Glomerular visceral epithelial cell (primary cell): ENCODE results near the gene FSTL3.
A peak's percentile ranks its signal among the peaks of the same experiment; 100 is the strongest.
"Not testable (repeated sequence)": the region's sequence is repeated elsewhere in the genome, so short reads cannot be mapped to it uniquely, and the experiment has no call there.

ENCODE experiments used
- DNase-seq: peaks from one replicate; pipeline ENCODE4 v3.0.0-alpha.2; 2016; ENCODE audit errors: extremely low spot score

Gene FSTL3

DNA sequence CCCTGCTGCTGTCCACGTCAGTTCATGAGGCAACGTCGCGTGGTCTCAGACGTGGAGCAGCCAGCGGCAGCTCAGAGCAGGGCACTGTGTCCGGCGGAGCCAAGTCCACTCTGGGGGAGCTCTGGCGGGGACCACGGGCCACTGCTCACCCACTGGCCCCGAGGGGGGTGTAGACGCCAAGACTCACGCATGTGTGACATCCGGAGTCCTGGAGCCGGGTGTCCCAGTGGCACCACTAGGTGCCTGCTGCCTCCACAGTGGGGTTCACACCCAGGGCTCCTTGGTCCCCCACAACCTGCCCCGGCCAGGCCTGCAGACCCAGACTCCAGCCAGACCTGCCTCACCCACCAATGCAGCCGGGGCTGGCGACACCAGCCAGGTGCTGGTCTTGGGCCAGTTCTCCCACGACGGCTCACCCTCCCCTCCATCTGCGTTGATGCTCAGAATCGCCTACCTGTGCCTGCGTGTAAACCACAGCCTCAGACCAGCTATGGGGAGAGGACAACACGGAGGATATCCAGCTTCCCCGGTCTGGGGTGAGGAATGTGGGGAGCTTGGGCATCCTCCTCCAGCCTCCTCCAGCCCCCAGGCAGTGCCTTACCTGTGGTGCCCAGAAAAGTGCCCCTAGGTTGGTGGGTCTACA lies 6.6 kb downstream of the FSTL3 start:
- no peak for DNase-seq

DNA sequence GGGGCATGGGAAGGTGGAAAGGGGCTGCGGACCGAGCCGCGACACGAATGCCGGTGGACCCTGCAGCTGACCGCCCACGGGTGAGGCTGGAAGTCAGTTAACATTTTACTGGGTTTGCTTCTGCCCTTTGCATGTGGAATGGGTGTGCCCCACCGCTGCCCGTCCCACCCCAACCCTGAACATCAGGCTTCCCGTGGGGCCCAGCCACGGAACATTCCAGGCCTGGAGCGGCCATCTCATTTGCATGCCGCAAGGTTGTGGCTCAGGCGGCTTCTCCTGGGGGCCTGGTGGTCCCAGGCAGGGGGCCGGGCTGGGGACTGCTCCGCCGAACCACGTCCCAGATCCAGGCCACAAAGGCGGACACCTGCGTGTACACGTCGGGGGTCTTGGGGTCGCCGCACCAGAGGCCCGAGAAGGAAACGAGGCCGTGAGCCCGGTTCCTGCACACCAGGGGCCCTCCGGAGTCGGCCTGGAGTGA lies 9.3 kb downstream of the FSTL3 start:
- no peak for DNase-seq

DNA sequence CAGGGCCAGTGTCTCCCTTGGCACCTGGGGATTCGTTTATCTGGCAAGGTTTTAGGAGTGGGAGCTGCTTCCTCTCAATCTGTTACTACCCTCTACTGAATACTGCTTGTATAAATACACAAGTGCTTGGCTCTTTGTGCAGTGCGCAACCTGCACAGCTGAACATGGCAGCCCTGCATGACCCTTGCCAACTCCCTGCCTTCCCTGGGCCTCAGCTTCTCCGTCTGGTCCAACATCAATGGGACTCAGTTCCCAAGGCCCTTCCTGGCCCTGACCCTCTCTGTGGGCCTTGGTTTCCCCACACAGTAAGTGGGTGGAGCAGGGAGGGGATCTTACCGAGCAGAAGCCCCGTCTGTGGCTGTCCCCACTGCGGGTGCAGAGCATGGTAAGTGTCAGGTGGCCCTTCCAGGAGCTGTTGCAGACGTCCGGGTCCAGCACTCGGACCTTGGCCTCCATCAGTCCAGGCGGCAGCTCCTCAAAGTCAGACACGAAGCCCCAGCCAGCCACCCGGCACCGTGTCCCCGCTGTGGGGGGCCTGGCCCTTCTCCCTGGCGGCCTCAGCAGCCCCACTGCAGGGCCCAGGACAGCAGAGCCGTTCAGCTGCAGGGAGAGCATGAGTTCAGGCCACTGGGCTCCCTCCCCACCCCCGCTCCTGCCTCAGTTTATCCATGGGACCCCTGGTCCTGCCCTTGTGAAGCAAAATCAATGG lies 10.6 kb downstream of the FSTL3 start:
- no peak for DNase-seq

DNA sequence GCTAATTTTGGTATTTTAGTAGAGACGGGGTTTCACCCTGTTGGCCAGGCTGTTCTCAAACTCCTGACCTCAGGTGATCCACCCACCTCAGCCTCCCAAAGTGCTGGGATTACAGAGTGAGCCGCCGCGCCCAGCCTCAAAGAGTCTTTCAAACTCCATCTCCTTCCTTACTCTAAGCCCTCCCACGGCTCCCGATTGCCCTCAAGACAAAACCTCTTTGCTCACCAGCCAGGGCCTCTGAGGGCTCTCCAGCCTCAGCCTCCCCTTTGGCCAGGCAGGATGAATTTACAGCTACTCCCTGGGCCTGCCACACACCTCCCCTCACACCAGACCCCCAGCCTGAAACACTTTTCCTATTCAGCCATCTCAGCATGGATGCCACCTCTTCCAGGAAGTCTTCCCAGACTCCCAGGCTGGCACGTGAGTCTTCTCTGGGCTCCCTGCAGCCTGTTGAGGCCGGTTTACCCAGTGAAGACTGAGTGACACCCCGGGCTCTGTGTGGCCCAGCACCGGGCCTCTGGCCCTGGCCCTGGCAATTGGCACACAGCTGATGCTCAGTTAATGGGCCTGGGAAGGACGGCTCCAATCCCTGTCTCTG lies 11.5 kb downstream of the FSTL3 start:
- no peak for DNase-seq

DNA sequence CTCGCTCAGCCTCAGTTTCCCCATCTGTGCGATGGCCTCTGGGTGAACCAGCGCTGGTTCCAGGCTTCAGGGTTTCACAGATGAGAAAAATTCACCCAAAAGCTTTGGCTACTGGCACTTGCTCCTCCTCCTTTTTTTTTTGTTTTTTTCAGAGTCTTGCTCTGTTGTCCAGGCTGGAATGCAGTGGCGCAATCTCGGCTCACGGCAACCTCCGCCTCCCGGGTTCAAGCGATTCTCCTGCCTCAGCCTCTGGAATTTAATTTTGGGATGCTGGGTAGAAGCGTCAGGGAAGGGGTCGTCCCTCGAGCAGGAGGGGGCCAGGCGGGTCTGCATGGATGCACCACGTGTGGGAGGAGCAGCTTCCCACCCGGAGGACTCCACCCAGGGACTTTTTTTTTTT lies 12.0 kb downstream of the FSTL3 start:
- DNase-seq = no peak

DNA sequence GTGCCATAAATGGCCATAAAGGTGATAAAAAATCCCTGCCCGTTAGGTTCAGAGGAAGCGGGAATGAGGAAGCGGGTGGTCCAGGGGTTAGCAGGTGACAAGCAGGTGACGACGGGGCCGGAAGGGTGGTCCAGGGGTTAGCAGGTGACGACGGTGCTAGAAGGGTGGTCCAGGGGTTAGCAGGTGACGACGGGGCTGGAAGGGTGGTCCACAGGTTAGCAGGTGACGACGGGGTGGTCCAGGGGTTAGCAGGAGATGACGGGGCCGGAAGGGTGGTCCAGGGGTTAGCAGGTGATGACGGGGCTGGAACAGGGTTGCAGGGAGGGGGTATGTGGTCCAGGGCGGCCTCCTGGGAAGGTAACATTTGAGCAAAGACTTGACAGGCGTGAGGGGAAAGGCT lies 12.8 kb downstream of the FSTL3 start:
- DNase-seq = no peak

DNA sequence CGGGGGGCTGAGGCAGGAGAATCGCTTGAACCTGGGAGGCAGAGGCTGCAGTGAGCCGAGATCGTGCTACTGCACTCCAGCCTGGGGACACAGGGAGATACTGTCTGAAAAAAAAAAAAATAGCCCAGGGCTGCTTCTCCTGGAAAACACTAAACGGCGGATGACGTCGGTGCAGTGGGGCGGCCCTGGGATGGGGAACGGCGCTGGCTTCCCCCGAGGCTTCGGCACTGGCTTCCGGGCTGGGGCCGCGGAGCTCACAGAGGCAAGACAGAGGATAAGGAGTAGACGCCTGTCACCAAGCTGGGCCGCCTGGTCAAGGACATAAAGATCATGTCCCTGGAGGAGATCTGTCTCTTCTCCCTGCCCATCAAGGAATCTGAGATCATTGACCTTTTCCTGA lies 14.0 kb downstream of the FSTL3 start:
- DNase-seq = no peak

DNA sequence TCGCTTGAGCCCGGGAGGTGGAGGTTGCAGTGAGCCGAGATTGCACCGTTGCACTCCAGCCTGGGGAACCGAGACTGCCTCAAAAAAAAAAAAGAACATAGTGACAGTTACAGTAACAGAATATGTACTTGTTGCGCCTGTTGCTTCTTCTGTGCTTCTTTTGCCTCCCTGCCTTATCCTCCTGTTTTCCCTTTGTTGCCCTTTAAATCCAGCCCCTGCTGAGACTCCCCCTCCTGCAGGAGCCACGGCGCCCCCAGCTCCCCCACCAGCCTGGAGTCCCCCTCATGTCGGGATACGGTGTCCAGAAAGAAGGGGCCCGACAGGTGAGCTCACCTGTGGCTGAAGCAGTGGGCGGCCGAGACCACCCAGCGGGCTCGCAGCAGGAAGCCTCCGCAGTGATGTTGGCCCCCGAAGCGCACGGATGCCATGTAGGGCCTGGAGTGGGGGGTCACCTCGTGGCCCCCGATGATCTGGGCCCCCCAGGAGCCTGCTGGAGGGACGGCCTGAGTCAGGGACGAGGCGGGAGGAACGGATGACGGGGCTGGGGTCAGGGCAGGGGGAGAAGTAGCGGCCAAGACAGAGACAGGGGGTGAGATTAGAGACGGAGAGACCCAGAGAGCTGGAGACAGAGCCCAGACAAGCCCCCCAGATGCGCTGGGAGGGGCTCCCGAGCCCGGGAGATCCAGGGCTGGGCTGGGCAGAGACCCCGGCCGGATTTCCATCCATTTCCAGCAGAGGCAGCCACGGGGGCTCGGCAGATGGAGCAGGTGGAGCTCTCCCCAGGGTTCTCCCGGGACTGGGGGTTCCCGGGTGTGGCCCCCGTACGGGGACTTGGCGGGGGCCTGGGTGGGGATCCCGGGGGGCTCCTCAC lies 18.5 kb downstream of the FSTL3 start:
- DNase-seq = no peak

DNA sequence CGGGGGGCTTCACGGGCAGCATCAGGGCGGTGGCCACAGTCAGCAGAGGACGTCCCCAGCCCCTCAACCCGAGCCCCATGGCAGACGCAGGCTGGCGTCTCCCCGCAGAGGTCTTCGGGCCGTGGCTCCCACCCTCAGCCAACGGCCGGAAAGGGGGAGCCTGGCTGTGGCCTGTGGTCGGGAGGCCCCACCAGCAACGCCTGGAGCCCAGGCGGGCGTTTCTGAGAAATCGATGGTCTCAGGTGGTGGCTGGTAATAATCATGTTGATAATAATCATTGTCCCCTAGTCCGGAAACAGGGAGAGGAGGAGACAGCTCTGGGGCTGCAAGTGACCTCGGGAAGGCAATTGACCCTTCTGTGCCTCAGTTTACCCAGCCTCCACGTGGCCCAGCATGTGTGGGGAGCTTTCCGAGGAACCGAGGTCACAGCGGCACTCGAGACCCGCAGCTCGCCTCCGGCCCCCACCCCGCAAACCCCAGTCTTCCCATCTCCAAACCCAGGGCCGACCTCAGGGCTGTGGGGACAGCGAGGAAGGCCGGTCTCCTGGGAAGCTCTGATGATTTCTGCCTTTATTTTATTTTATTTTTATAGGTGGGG lies 19.3 kb downstream of the FSTL3 start, which contains the start of gene PRSS57:
TSS of gene PRSS57 (minus strand) at position 101 of the 598 bp plus-strand sequence. CDS start at position 79, 22 bp downstream.
- no peak for DNase-seq

DNA sequence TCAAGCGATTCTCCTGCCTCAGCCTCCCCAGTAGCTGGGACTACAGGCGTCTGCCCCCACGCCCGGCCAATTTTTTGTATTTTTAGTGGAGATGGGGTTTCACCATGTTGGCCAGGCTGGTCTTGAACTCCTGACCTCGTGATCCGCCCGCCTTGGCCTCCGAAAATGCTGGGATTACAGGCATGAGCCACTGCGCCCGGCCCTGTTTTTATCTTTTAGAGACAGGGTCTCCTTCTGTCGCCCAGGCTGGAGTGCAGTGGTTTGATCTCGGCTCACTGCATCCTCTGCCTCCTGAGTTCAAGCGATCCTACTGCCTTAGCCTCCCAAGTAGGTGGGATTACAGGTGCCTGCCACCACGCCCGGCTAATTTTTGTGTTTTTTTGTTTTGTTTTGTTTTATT lies 22.3 kb downstream of the FSTL3 start:
- not testable (repeated sequence) for DNase-seq

DNA sequence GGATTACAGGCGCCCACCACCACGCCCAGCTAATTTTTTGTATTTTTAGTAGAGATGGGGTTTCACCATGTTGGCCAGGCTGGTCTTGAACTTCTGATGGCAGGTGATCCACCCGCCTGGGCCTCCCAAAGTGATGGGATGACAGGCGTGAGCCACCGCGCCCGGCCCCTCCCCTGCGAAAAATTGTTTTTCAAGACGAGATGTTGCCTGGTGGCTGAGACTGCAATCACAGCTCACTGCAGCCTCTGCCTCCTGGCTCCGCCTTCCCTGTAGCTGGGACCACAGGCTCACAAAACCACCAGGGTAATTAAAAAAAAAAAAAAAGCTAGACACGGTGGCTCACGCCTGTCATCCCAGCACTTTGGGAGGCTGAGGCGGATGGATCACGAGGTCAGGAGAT lies 23.7 kb downstream of the FSTL3 start:
- not testable (repeated sequence) for DNase-seq

DNA sequence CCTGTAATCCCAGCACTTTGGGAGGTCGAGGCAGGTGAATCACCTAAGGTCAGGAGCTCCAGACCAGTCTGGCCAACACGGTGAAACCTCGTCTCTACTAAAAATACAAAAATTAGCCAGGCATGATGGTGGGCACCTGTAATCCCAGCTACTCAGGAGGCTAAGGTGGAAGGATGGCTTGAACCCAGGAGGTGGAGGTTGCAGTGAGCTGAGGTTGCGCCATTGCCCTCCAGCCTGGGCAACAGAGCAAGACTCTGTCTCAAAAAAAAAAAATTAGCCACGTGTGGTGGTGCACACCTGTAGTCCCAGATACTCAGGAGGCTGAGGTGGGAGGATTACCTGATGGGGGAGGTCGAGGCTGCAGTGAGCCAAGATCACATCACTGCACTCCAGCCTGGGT lies 26.7 kb downstream of the FSTL3 start:
- not testable (repeated sequence) for DNase-seq

DNA sequence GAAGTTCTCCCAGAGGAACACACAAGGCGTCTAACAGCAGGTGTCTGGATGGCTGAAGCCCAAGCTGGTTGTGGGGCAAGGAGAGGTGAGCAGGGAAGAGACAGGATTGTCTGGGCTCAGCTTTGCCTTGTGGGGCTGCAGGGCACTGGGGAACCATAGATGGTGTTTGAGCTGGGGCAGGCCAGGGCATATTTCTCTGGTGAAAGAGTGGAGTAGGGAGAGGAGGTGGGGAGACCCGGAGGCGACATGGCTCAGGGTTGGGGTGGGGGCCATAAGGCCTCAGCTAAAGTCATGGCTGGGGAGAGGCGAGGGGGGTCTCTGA lies 27.1 kb downstream of the FSTL3 start:
- no peak for DNase-seq

DNA sequence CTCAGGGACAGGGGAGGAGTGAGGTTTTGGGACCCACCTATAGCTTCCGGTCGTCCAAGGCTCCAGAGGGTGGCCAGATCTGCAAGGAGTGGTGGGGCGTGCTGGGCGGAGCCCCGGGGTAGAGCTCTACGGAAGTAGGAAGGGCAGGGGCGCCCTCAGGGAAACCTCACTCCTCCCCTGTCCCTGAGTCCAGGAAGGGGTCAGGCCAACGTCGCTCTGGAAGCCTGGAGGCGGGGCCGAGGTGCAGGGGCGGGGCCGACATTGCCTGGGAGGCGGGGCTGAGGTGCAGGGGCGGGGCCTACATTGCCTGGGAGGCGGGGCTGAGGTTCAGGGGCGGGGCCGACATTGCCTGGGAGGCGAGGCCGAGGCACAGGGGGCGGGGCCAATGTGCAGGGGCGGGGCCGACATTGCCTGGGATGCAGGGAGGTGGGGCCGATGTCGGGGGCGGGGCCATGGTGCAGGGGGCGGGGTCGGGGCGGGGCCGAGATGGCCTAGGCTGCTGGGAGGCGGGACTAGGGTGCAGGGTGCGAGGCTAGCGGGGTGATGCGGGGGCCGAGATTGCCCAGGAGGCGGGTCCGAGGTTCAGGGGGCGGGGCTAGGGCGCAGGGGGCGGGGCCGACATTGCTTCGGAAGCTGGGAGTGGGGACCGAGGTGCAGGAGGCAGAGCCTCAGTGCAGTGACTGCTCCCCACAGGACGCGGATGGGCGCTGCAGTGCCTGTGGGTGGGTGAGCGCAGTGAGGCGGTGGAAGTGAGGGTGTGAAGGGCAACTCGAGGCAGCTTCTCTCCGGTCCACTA lies 27.7 kb downstream of the FSTL3 start:
- peak; percentile 56 for DNase-seq

DNA sequence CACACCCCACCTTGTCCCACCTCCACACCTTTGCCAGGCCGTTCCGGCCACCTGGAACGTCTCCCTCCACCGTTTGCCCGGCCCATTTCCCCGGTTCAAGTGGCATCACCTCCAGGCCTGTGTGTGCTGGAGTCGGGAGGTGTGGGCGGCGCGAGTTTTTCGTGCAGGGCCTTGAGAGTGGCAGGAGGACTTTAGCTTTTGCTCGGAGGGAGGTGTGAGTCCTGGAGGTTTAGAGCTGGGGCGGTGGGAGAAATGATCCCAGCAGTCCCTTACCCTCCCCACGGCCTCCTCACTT lies 28.2 kb downstream of the FSTL3 start:
- no peak for DNase-seq

DNA sequence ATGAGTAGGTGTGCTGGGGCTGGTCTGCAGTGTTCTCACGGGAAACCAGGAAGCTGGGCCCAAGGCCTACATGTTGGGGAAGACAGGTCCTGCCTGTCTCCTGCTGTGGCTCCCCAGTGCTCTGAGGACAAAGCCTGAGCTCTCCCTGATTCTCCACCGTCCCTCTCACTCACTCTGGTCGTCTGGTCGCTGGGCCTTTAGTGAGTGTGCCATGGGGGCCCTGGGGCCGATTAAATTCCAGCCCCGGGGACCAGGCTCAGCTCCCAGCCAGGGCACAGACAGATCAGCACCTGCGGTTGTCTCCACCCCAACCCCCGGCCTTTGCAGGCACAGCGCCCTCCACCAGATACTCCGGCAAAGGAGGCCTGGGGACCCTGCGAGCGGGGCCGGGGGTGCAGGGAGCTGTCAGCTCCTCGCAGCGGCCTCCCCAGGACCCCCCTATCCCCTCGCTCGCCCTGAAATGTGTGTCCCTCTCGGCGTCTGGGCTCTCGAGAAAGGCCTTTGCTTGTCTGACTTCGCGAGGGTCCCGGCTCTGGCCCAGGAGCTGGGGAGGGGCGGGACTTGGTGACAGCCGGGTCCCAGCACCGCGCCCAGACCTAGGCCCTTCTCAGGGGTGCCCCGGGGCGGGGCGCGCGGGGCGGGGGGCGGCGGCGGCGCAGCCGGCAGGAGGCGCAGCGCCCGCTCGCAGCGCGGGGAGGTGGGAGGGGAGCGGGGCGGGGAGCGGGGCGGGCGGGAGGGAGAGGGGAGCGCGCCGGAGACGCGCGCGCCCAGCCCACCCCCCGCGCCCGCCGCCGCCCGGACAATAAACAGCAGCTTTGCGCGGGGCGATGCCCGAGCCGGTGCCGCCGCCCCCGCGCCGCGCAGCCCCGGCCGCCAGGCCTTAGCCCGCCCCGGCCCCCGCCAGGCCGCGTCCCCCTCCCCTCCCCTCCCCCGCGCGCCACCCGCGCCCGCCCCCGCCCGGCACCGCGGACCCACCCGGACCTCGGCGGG lies 32.3 kb downstream of the FSTL3 start, which contains the start of gene PALM:
TSS of gene PALM (plus strand) at position 782 of the 990 bp plus-strand sequence. CDS start 212 bp downstream, outside the sequence.
- no peak for DNase-seq

DNA sequence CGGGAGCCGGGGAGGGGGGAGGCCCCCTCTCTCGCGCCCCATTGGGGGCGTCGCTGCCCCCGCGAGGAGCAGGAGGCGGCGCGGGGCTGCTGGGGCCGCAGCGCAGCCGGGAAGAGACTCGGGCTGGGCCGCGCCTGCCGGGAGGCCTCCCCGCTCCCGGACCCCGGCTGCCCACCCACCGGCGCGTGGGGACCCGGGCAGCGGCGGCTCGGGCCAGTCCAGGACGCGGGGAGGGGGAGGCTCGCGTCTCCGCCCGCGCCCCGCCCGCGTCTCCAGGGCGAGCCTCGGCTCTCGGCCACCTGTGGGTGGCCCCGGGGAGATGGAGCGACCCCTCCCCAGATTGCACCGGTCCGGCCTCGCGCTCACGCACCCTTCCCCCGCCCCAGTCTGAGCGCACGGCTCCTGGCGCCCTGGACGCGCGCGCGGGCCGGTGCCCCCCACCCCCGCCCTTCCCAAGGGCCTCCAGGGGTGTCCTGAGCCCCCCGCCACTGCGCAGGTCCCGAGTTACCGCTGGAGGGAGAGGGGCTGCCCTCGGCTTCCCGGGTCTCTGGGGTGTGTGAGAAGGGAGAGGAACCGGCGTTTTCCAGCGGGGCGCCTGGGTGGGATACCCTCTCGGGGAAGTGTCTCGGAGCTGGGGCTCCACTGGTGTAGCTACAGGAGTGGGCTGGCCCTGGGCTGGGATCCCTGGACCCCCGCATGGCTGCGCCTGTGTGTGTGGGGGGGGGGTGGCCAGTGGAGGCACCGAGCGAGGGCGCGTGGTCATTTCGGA lies 33.2 kb downstream of the FSTL3 start:
- DNase-seq = no peak

DNA sequence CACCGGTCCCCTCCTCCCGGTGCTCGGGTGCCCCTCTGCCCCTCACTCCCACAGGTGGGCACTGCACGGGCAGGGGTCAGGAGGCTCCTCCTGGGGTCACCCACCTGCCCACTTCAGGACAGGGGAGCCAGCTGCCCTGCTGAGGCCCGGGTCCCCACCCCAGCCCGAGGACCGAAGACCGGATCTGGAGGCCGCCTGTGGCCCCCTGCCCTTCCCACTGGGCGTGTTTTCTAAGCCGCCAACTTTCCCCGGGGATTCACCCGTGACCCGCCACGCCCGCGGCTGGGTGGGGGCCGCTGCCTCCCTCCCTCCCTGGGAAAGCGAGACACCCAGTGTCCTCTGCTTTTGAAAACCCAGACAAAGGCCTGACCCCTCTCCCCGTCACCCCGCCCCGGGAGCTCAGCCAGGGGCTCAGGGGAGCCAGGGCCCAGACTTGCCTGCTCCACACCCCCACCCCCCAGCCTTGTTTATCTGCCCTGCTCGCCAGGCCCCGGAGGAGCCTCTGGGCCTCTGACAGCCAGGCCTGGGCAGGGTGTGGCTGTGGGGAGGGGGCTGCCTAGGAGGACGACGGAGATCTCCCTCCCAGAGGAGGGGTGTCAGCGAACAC lies 33.9 kb downstream of the FSTL3 start:
- DNase-seq = no peak

DNA sequence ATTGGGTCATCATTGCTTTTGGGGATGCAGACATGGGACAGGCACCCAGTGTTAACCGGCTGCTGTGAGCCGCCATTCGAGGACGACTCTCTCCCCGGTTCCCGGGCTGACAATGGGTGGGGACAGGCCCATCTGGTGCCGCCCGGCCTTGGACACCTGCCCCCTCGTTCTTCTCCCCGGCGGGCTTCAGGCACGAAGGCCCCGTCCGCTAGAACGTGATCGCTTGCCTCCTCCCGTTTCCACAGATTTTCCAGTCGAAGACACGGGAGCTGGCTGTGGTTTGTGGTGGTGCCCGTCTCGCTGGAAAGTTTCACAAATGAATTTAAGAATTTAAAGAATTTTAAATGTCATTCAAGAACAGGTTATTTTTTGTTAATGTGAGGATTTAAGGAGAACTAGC lies 34.6 kb downstream of the FSTL3 start:
- DNase-seq = peak; percentile 58
